GM21825 (cell line): ENCODE data around the gene DIPK1A.
"Not testable (repeated sequence)": the region's sequence is repeated elsewhere in the genome, so short reads cannot be mapped to it uniquely, and the experiment has no call there.

Experiments used
- ATAC-seq: cut with Tn5 transposase; IDR thresholded peaks from one replicate; pipeline ENCODE4 v1.9.1; 2021; ENCODE audit warnings: mild to moderate bottlenecking, moderate library complexity; ENCODE audit not compliant: unreplicated experiment

DIPK1A gene

GRCh38 chr1:92921031-92922023 is 39.9 kb downstream of the DIPK1A start:
- ATAC-seq, result no peak

- ATAC-seq, result no peak
Observed at GRCh38 chr1:92916899-92917298, 44.4 kb downstream of the DIPK1A start.

GRCh38 chr1:92915547-92915946 is 45.7 kb downstream of the DIPK1A start:
- ATAC-seq, result no peak

GRCh38 chr1:92913093-92913819 is 48.0 kb downstream of the DIPK1A start:
- ATAC-seq, result no peak

- ATAC-seq, result no peak
Observed at GRCh38 chr1:92910081-92910480, 51.2 kb downstream of the DIPK1A start.

- no peak for ATAC-seq
Observed at GRCh38 chr1:92909321-92909720, 51.9 kb downstream of the DIPK1A start.

GRCh38 chr1:92907949-92908684 is 53.1 kb downstream of the DIPK1A start:
- no peak for ATAC-seq

- ATAC-seq, result no peak
Observed at GRCh38 chr1:92903765-92904164, 57.5 kb downstream of the DIPK1A start.

GRCh38 chr1:92902406-92902744 is 58.9 kb downstream of the DIPK1A start:
- ATAC-seq, result no peak

GRCh38 chr1:92901699-92902405 is 59.4 kb downstream of the DIPK1A start:
- ATAC-seq, result no peak

GRCh38 chr1:92901126-92901525 is 60.1 kb downstream of the DIPK1A start:
- ATAC-seq, result no peak

GRCh38 chr1:92900539-92900938 is 60.7 kb downstream of the DIPK1A start:
- ATAC-seq, result no peak

- ATAC-seq, result no peak
Observed at GRCh38 chr1:92899780-92900179, 61.5 kb downstream of the DIPK1A start.

- not testable (repeated sequence) for ATAC-seq
Observed at GRCh38 chr1:92898053-92898452, 63.2 kb downstream of the DIPK1A start.

GRCh38 chr1:92887465-92887864 is 73.8 kb downstream of the DIPK1A start:
- no peak for ATAC-seq

GRCh38 chr1:92886886-92887419 is 74.3 kb downstream of the DIPK1A start:
- no peak for ATAC-seq

GRCh38 chr1:92884195-92884594 is 77.1 kb downstream of the DIPK1A start:
- no peak for ATAC-seq

GRCh38 chr1:92883297-92883696 is 78.0 kb downstream of the DIPK1A start:
- no peak for ATAC-seq

GRCh38 chr1:92882819-92883218 is 78.4 kb downstream of the DIPK1A start:
- ATAC-seq, result peak; percentile 59

GRCh38 chr1:92881391-92881790 is 79.9 kb downstream of the DIPK1A start:
- no peak for ATAC-seq
